ENCODE data around the gene NBPF4.

DNA sequence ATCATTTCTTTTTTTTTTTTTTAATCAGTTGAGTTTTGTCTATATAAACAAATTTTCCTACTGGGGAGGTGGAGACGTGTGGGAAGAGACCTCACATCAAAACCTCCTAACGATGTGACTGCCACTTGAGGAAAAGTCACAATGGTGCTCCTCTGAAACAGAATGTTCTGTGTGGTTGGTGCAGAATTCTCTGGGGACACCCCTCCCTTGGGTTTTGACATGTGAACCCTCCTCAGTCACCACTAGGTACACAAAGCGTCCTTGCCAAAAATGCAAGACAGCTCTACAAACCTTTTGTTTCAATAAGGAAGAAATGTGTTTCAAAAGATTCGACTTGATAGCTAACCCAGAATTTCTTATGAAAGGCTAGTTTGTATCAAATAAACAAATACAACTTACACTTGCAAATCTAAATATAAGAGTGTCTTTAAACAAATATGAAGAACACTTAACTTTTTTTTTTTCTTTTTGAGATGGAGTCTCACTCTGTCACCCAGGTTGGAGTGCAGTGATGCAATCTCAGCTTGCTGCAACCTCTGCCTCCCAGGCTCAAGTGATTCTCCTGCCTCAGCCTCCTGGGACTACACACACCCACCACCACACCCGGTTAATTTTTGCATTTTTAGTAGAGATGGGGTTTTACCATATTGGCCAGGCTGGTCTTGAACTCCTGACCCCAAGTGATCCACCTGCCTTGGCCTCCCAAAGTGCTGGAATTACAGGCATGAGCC lies 53.0 kb downstream of the NBPF4 start:
- TF ChIP-seq, protein P1, sequence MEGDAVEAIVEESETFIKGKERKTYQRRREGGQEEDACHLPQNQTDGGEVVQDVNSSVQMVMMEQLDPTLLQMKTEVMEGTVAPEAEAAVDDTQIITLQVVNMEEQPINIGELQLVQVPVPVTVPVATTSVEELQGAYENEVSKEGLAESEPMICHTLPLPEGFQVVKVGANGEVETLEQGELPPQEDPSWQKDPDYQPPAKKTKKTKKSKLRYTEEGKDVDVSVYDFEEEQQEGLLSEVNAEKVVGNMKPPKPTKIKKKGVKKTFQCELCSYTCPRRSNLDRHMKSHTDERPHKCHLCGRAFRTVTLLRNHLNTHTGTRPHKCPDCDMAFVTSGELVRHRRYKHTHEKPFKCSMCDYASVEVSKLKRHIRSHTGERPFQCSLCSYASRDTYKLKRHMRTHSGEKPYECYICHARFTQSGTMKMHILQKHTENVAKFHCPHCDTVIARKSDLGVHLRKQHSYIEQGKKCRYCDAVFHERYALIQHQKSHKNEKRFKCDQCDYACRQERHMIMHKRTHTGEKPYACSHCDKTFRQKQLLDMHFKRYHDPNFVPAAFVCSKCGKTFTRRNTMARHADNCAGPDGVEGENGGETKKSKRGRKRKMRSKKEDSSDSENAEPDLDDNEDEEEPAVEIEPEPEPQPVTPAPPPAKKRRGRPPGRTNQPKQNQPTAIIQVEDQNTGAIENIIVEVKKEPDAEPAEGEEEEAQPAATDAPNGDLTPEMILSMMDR (IDR thresholded peaks at IDR 0.05): no peak
- no peak for TF ChIP-seq HMGA2 (CRISPR knock-in tag; IDR thresholded peaks at IDR 0.05)
- no peak for TF ChIP-seq E2F4 (CRISPR knock-in tag; IDR thresholded peaks at IDR 0.05; ENCODE audit: borderline replicate concordance, low read depth)
- no peak for TF ChIP-seq HMGXB4 (CRISPR knock-in tag; IDR thresholded peaks at IDR 0.05)
- TF ChIP-seq TCF7 (CRISPR knock-in tag; IDR thresholded peaks at IDR 0.05; ENCODE audit: low read depth): no peak
- TF ChIP-seq FOXK1 (CRISPR knock-in tag; IDR thresholded peaks at IDR 0.05): no peak
